ENCODE data around the gene COX4I1.

GRCh38 chr16:85805442-85806045 is 6.0 kb downstream of the COX4I1 start:
- TF ChIP-seq TAF1 (IDR thresholded peaks at IDR 0.05; ENCODE audit: low read depth, low read length) = no peak
- peak; percentile 54; the same call in 1 of the 2 replicates for TF ChIP-seq POLR2AphosphoS5 (IDR thresholded peaks at IDR 0.05; ENCODE audit: low read depth, low read length)
